Activated CD8-positive, alpha-beta memory T cell treated with anti-CD3 and anti-CD28 coated beads for 24 hours (primary cell): ENCODE data around the gene CAPN10.

Source experiments
- DNase-seq: peaks from one replicate; pipeline ENCODE4 v3.0.0-alpha.2; 2020

Gene CAPN10

GRCh38 chr2:240564561-240565332 is 21.8 kb upstream of the CAPN10 start:
- peak; percentile 69 for DNase-seq

DNA sequence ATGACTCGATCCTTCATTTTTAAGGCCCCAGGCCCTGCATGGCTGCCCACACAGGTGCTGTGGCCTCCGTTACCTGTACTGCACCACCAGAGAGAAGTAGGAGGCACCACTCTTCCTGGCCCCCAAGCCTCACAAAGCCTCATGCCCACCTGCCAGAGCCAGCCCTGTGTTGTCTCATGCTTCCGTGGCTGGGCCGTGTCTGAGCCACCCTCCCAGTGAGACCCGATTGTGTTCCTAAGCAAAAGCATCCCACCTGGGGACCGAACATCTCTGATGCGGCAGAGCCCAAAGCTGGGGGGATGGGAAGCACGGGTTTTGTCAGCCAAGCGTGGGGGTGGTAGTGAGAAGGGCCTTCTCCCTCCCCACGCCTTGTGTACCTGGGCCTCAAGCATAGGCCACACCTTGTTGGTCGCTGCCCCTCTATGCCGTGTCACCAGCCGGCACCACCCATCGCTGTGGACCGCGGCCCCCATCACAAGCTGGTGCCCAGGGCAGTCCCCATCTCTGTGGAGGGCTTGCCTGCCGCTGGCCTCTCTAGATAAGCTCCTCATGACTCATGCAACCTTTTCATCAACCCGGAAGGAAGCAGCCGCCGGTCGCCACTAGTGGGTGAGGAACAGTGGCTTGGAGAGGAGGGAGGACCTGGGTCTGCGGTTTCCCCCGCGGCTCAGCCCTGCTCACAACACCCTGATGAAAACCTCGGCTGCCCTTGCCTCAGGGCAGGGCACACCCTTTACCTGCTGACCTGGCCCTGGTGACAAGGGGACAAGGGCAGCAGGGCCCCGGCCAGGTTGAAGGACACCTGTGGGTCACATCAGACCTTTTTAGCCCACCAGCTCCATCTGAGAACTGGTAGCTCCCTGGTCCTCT is 21.0 kb upstream of the CAPN10 start:
- peak; percentile 93 for DNase-seq

GRCh38 chr2:240566203-240567136 is 20.1 kb upstream of the CAPN10 start:
- DNase-seq = peak; percentile 97

DNA sequence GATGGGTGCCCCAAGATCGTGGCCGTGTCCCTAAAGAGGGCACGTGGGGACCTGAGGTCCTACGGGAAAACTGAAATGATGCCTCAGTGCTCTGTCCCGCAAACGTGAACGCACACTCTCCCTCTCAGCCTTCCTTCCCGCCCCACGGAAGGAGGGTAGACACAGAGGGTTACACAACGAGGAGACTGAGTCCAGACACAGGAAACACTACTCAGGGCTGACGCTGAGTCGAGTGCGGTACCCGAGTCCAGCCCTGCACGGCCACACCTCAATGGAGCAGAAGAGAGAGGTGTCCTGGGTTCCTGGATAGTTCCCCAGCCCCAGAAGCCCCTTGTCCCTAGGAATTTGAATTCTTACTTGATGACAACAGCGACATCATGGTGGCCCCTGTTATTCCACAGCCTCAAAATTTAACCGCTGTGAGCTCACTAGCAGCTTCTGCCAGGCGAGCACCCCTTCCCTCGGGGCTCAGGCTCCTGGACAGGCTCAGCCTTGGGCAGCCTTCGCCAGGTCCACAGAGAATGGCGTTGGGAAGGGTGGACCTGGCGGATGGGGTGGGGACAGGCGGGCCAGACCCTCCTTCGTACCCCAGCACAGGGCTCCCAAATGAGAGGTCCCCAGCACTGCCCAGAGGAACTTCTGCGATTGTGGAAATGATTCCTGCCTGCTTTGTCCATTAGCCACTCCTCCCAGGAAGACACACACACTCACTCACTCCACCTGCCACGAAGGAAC is 19.2 kb upstream of the CAPN10 start:
- peak; percentile 75 for DNase-seq

- peak; percentile 81 for DNase-seq
These were observed 18.5 kb upstream of the CAPN10 start, which contains the start of gene RNPEPL1 for GRCh38 chr2:240567872-240568677. TSS of gene RNPEPL1 (plus strand) at chr2:240568484. CDS start at chr2:240568587, 103 bp downstream.

GRCh38 chr2:240568678-240569522 is 17.6 kb upstream of the CAPN10 start:
- peak; percentile 78 for DNase-seq

DNA sequence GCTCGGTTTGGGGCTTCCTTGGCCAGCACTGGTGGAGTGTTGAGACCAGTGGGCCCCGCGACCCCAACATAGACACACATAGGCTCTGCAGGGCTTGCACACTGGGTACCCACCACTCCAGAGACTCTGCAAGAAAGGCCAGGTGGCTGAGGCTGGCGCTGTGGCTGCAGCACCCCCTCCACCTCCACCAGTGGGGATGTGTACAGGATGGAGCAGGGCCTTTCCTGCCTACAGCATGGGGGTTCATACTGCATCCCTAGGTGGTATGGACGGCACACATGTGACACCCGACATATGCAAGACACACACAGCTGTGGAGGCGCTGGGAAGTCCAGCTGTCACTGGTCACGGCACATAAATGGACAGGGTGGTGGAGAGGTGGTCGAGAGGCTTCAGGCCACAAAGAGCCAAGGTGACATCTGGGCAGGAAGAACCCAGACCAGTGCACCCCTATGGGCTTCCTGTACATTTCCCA is 17.0 kb upstream of the CAPN10 start:
- DNase-seq = peak; percentile 72

DNA sequence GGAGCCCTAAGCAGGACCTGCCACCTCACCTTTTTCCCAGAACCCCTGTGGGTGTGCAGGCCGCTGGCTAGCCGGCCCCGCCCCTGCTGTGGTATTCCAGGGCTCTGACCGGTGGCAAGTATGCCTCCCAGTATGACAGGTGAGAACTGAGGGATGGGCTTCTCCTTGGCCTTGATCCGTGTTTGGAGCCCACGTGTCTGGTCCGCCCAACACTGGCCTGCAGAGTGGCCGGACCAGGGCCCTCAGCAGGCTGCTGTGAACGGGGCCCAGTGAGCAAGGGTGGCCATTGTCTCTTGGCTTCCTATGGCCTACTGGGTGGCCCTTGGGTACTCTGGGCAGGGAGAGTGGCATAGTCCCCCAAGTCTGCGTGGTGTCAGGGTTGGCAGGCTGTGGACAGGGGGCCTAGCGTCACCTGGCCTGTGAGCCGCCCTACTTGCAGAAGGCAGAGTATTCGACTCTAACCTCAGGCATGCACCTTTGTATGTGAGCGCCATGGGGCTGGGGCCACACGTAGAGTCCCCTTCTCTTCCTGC is 16.5 kb upstream of the CAPN10 start:
- peak; percentile 60 for DNase-seq

DNA sequence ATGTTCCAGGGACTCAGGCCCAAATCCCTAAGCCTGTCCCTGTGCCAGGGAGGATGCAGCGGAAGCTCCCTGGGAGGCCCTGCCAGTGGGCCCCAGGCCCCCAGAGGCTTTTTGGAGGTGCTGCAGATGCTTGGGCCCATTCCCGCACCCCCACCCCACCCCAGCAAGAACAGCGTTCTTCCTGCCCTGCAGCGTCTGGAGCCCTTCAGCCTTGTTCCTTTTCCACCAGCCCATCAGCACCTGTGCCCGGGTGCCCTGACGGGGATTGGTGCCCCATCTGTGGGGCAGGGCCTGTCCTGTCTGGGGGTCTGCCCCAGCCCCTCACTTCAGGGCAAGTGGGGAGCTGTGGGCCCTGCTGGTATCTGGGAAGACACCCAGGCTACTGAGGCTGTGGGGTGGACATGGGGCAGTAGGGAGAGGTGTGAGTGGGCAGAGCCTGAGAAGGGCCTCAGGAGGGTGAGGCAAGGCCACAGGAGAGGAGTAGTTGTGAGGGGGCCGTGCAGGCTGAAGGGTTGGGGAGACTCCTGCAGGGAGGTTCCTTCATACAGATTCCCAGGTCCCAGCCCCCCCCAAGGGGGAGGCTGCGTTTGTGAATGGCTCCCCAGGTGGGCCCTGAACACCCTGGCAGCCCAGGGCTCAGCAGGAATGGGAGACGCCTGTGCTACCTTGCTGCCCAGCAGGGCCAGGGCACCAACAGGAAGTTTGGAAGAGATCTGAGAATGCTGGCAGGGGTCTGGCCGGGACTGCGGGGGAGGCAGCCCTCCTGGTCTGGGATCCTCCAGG is 15.8 kb upstream of the CAPN10 start:
- no peak for DNase-seq

DNA sequence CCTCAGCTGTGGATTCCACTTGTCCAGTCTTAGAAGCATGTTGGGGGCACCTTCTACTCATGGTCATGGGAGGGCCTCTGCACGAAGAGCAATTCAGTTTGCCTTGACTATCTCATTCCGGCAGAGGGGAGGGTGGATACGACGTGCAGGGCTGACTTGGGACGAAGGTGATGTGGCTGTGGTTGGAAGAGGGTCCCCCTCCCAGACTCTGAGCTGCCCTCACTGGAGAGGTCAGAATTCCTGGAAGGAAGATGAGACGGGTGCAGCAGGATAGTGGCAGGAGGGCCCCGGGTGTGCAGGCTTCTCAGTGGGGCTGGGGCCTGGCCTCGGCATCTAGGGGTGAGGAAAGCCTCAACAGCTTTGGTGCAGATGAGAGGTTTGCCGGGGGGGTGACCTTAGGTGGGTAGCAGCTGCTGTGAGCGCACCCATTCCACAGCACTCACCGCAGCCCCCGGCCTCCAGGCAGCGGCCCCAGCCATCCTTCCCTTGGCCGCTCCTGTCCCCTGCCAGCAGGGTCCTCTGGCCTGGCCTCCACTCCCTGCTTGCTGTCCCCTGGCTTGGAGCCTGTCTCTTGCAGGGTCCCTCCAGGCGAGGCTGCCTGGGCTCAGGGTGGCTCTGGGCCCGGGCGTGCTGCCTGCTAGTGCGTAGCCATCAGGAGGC is 15.1 kb upstream of the CAPN10 start:
- no peak for DNase-seq

GRCh38 chr2:240572141-240573031 is 14.1 kb upstream of the CAPN10 start:
- DNase-seq = no peak

DNA sequence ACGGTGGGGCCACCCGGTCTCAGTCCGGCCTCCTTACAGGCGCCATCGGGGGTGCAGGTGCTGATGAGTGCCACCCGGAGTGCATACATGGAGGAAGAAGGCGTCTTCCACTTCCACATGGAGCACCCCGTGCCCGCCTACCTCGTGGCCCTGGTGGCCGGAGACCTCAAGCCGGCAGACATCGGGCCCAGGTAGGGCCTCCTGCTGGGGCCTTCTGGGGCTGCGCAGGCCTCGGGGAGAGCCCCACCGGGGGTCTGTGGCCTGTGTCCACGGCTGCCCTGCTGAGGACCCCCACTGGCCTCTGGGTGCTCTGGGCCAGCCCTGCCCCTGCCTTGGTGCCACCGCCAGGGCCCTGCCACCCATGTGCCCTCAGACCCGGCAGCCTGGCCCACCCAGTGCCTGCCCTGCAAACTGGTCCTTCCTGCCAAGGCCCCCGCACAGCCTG is 13.4 kb upstream of the CAPN10 start:
- DNase-seq = no peak

DNA sequence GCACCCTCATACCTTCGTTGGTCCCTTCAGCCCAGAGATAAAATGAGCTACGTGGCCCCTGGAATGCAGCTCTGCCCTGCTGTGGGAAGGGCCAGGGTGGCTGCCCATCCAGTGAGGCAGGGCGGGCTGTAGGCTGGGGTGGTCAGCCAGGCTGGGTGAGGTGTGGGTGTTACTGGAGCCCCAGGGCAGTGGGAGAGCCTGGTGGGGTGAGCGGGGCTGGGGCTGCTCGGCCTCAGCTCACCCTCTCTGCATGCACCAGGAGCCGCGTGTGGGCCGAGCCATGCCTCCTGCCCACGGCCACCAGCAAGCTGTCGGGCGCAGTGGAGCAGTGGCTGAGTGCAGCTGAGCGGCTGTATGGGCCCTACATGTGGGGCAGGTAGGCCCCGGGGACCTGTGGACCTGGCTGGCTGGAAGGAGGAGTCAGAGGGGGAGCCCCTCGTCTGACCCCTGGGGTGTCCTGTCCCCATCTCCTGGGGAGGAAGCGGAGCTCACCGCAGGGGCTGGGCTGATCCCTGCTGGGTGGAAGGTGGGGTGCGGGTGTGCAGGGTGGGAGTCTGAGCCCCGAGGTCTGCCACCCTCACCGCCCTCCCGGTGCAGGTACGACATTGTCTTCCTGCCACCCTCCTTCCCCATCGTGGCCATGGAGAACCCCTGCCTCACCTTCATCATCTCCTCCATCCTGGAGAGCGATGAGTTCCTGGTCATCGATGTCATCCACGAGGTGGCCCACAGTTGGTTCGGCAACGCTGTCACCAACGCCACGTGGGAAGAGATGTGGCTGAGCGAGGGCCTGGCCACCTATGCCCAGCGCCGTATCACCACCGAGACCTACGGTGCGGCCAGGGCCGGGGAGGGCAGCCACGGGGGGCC is 12.8 kb upstream of the CAPN10 start:
- DNase-seq = no peak

DNA sequence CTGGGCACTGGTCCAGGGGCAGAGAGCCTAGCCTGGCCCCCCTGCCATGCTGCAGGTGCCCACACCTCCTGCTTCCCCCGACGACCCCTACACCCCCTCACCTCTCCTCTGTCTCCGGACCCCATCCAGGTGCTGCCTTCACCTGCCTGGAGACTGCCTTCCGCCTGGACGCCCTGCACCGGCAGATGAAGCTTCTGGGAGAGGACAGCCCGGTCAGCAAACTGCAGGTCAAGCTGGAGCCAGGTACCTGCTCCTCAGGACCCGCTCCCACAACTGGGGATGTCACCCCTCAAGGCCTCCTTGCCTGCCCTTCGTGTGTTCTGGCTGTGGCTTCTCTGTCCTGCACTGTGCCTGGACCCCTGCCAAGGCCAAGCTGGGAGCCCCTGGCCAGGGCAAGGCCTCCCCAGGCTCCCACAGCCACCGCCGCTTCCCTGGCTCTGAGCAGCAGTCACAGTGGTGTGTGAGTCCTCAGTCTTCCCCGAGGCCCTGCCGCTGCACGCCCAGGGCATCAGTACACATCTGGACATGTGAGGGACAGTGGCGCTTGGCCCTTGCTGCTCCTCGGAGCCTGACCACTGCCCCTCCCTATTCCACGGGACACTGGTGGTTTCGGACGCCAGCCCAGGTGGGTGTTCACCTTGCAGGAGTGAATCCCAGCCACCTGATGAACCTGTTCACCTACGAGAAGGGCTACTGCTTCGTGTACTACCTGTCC is 12.0 kb upstream of the CAPN10 start:
- DNase-seq = no peak
